Stimulated activated CD4-positive, alpha-beta T cell treated with anti-CD3 and anti-CD28 coated beads, TNF-alpha, amount 100 ng/mL, for 48 hours (primary cell): ENCODE measurements around the gene EHD2.
"Not testable (repeated sequence)": the region's sequence is repeated elsewhere in the genome, so short reads cannot be mapped to it uniquely, and the experiment has no call there.

ENCODE experiments used
- DNase-seq, 3 donors: peaks; one replicate each; pipeline ENCODE4 v3.0.0-alpha.2; 2020; ENCODE audit warnings: low read depth in 3 of 3

EHD2 gene

DNA sequence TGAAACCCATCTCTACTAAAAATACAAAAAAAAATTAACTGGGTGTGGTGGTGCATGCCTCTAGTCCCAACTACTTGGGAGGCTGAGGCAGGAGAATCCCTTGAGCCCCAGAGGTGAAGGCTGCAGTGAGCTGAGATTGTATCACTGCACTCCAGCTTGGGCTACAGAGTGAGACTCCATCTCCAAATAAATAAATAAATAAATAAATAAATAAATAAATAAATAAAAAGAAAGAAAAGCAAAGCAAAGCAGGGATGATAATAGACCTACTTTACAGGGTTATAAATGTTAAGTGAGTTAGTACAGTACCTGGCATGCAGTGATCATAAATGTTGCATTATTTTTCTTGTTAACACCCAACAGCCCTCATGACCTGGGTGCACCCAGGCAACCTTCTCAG lies 1.6 kb downstream of the EHD2 start:
- not testable (repeated sequence) for DNase-seq

DNA sequence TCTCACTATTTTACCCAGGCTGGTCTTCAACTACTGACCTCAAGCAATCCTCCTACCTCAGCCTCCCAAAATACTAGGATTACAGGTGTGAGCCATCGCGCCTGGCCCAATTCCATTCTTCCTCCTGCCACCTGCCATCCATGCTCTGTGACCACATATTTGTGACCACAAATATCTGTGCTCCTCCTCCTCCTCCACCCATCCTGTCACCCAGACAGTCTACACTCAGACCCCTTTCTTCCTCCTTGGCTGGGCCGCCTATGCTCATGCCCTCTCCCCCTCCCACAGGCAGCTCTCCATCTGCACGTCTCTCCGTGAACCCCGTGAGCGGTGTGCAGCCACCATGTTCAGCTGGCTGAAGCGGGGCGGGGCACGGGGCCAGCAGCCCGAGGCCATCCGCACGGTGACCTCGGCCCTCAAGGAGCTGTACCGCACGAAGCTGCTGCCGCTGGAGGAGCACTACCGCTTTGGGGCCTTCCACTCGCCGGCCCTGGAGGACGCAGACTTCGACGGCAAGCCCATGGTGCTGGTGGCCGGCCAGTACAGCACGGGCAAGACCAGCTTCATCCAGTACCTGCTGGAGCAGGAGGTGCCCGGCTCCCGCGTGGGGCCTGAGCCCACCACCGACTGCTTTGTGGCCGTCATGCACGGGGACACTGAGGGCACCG lies 3.2 kb downstream of the EHD2 start:
- DNase-seq: no peak

- not testable (repeated sequence) for DNase-seq
Observed at GRCh38 chr19:47718415-47719046, 5.3 kb downstream of the EHD2 start.

- no peak for DNase-seq
Observed at GRCh38 chr19:47719047-47719859, 6.0 kb downstream of the EHD2 start.

DNA sequence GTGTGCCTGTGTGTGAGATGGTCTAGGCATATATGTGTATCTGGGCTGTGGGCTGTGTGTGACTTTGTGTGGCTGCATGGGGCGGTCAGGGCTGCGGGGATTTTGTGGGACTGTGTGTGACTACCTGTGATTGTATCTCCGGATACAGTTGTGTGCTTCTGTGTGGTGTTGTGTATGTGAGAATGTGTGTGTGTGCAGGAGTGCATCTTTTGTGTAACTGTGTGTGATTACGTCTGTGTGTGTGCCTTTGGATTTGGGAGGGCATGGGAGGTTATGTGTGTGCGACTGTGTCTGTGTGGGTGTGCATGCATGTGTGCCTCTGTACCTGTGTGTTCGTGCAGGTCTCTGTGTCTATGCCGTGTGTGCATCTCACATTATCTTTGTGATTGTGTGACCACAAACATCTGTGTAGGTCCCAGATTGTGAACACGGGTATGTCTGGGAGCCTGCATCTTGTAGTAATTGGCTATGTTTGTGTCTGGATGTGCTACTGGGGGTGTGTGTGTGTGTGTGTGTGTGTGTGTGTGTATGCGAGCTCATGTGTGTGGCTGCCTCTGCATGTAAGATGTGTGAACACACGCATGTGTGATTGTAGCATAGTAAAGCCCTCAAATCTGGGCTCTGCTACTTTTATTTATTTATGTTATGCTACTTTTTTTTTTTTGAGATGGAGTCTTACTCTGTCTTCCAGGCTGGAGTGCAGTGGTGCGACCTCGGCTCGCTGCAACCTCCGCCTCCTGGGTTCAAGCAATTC lies 7.6 kb downstream of the EHD2 start:
- no peak for DNase-seq

DNA sequence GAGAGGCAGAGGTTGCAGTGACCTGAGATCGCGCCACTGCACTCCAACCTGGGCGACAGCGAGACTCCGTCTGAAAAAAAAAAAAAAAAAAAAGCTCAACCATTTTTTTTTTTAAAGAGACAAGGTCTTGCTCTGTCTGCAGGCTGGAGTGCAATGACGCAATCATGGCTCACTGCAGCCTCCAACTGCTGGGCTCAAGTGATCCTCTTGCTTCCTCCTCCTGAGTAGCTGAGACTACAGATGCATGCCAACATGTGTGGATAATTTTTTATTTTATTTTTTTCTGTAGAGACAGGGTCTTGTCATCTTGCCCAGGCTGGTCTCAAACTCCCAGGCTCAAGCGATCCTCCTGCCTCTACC lies 10.3 kb downstream of the EHD2 start:
- no peak for DNase-seq

DNA sequence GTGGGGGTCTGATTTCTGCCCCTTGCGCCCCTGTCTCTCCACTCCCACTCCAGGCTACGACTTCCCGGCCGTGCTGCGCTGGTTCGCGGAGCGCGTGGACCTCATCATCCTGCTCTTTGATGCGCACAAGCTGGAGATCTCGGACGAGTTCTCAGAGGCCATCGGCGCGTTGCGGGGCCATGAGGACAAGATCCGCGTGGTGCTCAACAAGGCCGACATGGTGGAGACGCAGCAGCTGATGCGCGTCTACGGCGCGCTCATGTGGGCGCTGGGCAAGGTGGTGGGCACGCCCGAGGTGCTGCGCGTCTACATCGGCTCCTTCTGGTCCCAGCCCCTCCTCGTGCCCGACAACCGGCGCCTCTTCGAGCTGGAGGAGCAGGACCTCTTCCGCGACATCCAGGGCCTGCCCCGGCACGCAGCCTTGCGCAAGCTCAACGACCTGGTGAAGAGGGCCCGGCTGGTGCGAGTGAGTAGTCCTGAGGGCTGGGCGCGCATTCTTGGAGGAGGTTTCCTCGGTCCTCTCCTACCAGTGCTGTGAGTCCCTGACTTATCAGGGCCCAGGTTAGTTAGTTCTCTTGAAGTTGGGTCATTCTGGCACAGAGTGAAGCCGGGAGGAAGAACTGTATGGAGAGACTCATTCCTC lies 12.7 kb downstream of the EHD2 start:
- no peak for DNase-seq

GRCh38 chr19:47726467-47726866 lies 13.2 kb downstream of the EHD2 start:
- no peak for DNase-seq

GRCh38 chr19:47728295-47728694 lies 15.1 kb downstream of the EHD2 start:
- DNase-seq: not testable (repeated sequence)

DNA sequence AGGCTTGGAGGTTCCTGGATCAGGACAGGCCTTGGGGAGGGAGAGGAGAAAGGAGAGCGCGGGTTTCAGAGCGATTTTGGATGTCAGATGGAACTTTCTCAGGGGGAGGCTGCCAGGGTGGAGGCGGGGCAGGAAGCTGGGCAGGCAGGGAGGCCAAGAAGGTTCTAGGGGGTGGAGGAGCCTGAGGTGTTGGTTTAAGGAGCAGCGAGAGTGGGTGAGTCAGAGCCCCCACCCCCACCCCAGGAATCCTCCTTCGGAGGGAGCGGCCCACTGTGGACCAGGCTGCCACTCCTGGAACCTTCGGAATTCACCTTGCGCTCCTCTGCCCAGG lies 16.2 kb downstream of the EHD2 start:
- no peak for DNase-seq

- peak; percentile 37 to 70 (median 55) for DNase-seq
Observed at GRCh38 chr19:47729799-47730520, 16.7 kb downstream of the EHD2 start.

GRCh38 chr19:47730521-47730889 lies 17.3 kb downstream of the EHD2 start:
- DNase-seq: no peak

- no peak for DNase-seq
Observed at GRCh38 chr19:47730910-47731309, 17.7 kb downstream of the EHD2 start.

- DNase-seq: no peak
Observed at GRCh38 chr19:47735131-47735530, 21.9 kb downstream of the EHD2 start.

GRCh38 chr19:47740866-47741519 lies 27.8 kb downstream of the EHD2 start:
- no peak for DNase-seq

DNA sequence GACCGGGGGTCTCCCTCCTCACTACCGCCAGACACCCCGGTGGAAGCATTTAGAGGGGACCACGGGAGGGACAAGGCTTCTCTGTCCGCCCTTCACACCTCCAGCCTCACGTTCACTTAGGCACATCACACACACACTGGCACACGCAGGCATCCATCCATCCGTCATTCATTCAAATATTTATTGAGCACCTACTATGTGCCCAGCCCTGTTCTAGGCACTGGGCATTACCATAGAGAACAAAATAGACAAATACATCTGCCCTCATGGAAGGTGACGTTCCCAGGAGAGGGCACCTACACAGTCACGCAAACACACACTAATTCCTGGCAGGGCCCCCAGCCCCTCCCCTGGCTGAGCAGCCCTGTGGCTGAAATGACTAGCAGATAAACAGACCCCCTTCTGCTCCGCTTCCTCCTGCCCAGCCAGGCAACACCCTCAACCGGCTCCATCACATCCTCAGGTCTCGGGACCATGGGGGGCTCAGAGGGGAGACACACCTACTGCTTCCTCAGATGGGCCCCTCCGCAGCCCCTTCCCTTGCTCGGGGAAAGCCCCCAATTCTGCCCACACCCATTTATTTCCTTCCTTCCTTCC lies 28.4 kb downstream of the EHD2 start:
- no peak for DNase-seq

- DNase-seq: no peak
Observed at GRCh38 chr19:47742634-47743033, 29.4 kb downstream of the EHD2 start.

GRCh38 chr19:47745010-47745901 lies 32.0 kb downstream of the EHD2 start, which contains the start of gene NOP53:
Gene NOP53, plus strand, starts transcription at chr19:47745546. Its CDS starts 14 bp downstream, at chr19:47745560.
- peak; percentile 92 to 95 (median 94) for DNase-seq

- DNase-seq: not testable (repeated sequence)
Observed at GRCh38 chr19:47746129-47746528, 32.9 kb downstream of the EHD2 start.
